ENCODE measurements around the gene ZBTB7C. TPM values are rescaled to one million over a fixed set of nuclear protein-coding genes. Genes with fewer than 3 reads are reported as not detected.

ZBTB7C gene
- total RNA-seq, 1 experiment from 2014 or later, result not detected

- H3K4me3 Mint-ChIP-seq (ENCODE audit: low read depth, unreplicated experiment), result no peak overlapping the region
- no peaks in the 10 kb centered on the region for H3K9me3 Mint-ChIP-seq (ENCODE audit: low read depth, unreplicated experiment)
- intact Hi-C loops (cut with micrococcal nuclease; ENCODE audit: unreplicated experiment), result no loop called here
- H3K27me3 Mint-ChIP-seq (ENCODE audit: unreplicated experiment), result peaks cover 56% of the 10 kb centered on the region
- peaks cover 8% of the 10 kb centered on the region for H3K4me1 Mint-ChIP-seq (ENCODE audit: low read depth, unreplicated experiment)
- TF ChIP-seq, protein P1, sequence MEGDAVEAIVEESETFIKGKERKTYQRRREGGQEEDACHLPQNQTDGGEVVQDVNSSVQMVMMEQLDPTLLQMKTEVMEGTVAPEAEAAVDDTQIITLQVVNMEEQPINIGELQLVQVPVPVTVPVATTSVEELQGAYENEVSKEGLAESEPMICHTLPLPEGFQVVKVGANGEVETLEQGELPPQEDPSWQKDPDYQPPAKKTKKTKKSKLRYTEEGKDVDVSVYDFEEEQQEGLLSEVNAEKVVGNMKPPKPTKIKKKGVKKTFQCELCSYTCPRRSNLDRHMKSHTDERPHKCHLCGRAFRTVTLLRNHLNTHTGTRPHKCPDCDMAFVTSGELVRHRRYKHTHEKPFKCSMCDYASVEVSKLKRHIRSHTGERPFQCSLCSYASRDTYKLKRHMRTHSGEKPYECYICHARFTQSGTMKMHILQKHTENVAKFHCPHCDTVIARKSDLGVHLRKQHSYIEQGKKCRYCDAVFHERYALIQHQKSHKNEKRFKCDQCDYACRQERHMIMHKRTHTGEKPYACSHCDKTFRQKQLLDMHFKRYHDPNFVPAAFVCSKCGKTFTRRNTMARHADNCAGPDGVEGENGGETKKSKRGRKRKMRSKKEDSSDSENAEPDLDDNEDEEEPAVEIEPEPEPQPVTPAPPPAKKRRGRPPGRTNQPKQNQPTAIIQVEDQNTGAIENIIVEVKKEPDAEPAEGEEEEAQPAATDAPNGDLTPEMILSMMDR (IDR thresholded peaks at IDR 0.05; ENCODE audit: unreplicated experiment), result no peak
- CTCF ChIA-PET, result no interaction called here
- H3K36me3 Mint-ChIP-seq (ENCODE audit: insufficient read depth, unreplicated experiment), result no peaks in the 10 kb centered on the region
- BruUV-seq (replicated peaks), result no TSS peak
- no peak overlapping the region for H3K27ac Mint-ChIP-seq (ENCODE audit: unreplicated experiment)
- no peak for DNase-seq
Measured at GRCh38 chr18:48297139-48297538, 112.0 kb downstream of the ZBTB7C start.

DNA sequence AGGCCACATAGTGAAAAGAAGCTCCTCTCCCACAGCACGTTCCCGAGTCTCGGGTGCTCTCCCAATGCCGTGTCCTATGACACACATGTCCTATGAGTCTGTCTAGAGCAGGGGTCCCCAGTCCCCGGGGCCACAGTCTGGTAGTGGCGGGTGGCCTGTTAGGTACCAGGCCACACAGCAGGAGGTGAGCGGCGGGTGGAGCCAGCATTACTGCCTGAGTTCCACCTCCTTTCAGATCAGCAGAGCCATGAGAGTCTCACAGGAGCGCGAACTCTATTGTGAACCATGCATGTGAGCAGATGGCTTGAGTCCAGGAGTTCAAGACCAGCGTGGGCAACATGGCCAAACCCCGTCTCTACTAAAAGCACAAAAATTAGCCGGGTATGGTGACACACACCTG lies 112.6 kb downstream of the ZBTB7C start:
- CTCF ChIA-PET, result no interaction called here
- Mint-ChIP-seq H3K4me3 (ENCODE audit: low read depth, unreplicated experiment) (no peak overlapping the region), H3K27me3 (ENCODE audit: unreplicated experiment) (peaks cover 54% of the 10 kb centered on the region), H3K4me1 (ENCODE audit: low read depth, unreplicated experiment) (peaks cover 8% of the 10 kb centered on the region), H3K36me3 (ENCODE audit: insufficient read depth, unreplicated experiment) (no peaks in the 10 kb centered on the region), H3K9me3 (ENCODE audit: low read depth, unreplicated experiment) (no peaks in the 10 kb centered on the region), H3K27ac (ENCODE audit: unreplicated experiment) (no peak overlapping the region)
- intact Hi-C loops (cut with micrococcal nuclease; ENCODE audit: unreplicated experiment), result no loop called here
- TF ChIP-seq, protein P1 (IDR thresholded peaks at IDR 0.05; ENCODE audit: unreplicated experiment), result no peak
- DNase-seq, result no peak
- no TSS peak for BruUV-seq (replicated peaks)

GRCh38 chr18:48295586-48296311 lies 113.4 kb downstream of the ZBTB7C start:
- Mint-ChIP-seq H3K9me3 (ENCODE audit: low read depth, unreplicated experiment) (no peaks in the 10 kb centered on the region), H3K4me3 (ENCODE audit: low read depth, unreplicated experiment) (no peak overlapping the region), H3K4me1 (ENCODE audit: low read depth, unreplicated experiment) (peaks cover 7% of the 10 kb centered on the region), H3K36me3 (ENCODE audit: insufficient read depth, unreplicated experiment) (no peaks in the 10 kb centered on the region), H3K27ac (ENCODE audit: unreplicated experiment) (no peak overlapping the region), H3K27me3 (ENCODE audit: unreplicated experiment) (peaks cover 45% of the 10 kb centered on the region)
- TF ChIP-seq, protein P1 (IDR thresholded peaks at IDR 0.05; ENCODE audit: unreplicated experiment), result no peak
- DNase-seq, result no peak
- no TSS peak for BruUV-seq (replicated peaks)
- CTCF ChIA-PET, result interaction anchor here (1.6 kb wide), 1 partner anchor 65 kb away, joined by 5 read pairs; no protein-coding TSS in a partner anchor
- intact Hi-C loops (cut with micrococcal nuclease; ENCODE audit: unreplicated experiment), result no loop called here

GRCh38 chr18:48294899-48295585 lies 114.1 kb downstream of the ZBTB7C start:
- TF ChIP-seq, protein P1 (IDR thresholded peaks at IDR 0.05; ENCODE audit: unreplicated experiment), result no peak
- DNase-seq, result no peak
- H3K4me3 Mint-ChIP-seq (ENCODE audit: low read depth, unreplicated experiment), result no peak overlapping the region
- BruUV-seq (replicated peaks), result no TSS peak
- no peaks in the 10 kb centered on the region for H3K36me3 Mint-ChIP-seq (ENCODE audit: insufficient read depth, unreplicated experiment)
- CTCF ChIA-PET, result interaction anchor here (0.7 to 1.6 kb wide), 4 partner anchors 57 to 362 kb away, joined by 4 to 8 read pairs (median 6); no protein-coding TSS in a partner anchor
- H3K27ac Mint-ChIP-seq (ENCODE audit: unreplicated experiment), result no peak overlapping the region
- intact Hi-C loops (cut with micrococcal nuclease; ENCODE audit: unreplicated experiment), result no loop called here
- H3K27me3 Mint-ChIP-seq (ENCODE audit: unreplicated experiment), result peaks cover 38% of the 10 kb centered on the region
- H3K4me1 Mint-ChIP-seq (ENCODE audit: low read depth, unreplicated experiment), result peaks cover under 1% of the 10 kb centered on the region
- no peaks in the 10 kb centered on the region for H3K9me3 Mint-ChIP-seq (ENCODE audit: low read depth, unreplicated experiment)

All from Calu3 (cell line).